ENCODE results near the gene EHMT1. TPM values are rescaled to one million over a fixed set of nuclear protein-coding genes. Genes with fewer than 3 reads are reported as not detected.

Gene EHMT1
- total and polyA plus RNA-seq, 9 of the 15 experiments (the other 6 are each of a cell fraction or from before 2014, with no cell fraction given) = 2.2 to 76.0 (median 36.4) TPM

DNA sequence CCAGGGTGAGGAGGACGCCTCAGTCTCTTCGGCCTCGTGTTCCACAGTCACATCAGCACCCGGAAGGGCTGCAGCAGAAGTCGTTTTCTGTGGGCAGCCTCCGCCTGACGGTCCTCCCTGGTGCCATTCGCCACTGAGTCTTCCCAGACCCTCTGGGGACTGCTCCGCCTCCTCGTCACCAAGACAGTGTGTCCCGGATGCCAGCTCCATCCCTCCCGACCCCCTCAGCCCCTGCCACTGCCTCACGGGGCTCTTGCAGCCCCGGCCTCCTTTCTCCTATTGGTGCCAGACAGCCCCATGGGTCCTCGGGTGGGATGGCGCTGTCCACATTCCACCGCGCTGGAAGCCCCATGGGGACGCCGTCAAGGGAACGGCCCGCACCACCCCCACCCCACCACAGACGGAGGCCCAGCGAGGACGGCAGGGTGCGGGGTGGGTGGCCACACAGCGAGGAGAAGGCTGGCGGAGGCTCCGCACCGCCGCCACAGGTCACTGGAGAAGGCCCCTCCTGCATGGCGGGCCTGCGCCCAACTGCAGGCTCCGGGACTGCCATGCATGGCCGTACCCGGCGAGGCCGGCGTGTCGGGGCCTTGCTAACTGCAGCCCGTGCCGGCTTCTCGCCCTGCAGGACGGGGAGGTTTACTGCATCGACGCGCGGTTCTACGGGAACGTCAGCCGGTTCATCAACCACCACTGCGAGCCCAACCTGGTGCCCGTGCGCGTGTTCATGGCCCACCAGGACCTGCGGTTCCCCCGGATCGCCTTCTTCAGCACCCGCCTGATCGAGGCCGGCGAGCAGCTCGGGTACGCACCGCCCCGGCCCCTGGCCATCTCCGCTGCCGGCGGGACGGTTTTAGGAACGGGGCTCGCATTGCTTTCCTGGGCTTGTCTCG is 215.2 kb downstream of the EHMT1 start:
- CTCF ChIA-PET (ENCODE audit: low intra/inter-chr PET ratio) = no interaction called here
- H3K9ac ChIP-seq (ENCODE audit: insufficient read depth in 1 of 2, low read depth in 2 of 2, low read length in 2 of 2) = no peak overlapping the region
- POLR2A ChIA-PET = interaction anchor here (0.6 kb wide), 1 partner anchor 41 kb away, joined by 3 read pairs; no protein-coding TSS in a partner anchor
- intact Hi-C loops (cut with micrococcal nuclease) = no loop called here
- ATAC-seq (no peak), FAIRE-seq (no peak), DNase-seq (ENCODE audit: extremely low read depth in 1 of 4, low spot score in 3 of 4) (no peak)
- in situ Hi-C loops (cut with MboI) = no loop called here
- TF ChIP-seq RBM22 (IDR thresholded peaks at IDR 0.05; ENCODE audit: low read depth, low read length, poor library complexity, severe bottlenecking) = peak; percentile 27
- no peak for TF ChIP-seq NR1H2 (CRISPR knock-in tag; IDR thresholded peaks at IDR 0.05)
- peaks cover 0 to 26% of the 10 kb centered on the region in 2 experiments; a peak in 1 of 5 replicates for H3K4me1 ChIP-seq (replicated peaks in 1 of 2; ENCODE audit: control insufficient read depth in 2 of 2, insufficient read depth in 2 of 2, low read length in 2 of 2)
- no peaks in the 10 kb centered on the region for H3K9me1 ChIP-seq (ENCODE audit: control insufficient read depth, insufficient read depth, low read length)
- no peak overlapping the region for H2AFZ ChIP-seq (ENCODE audit: low read depth, low read length)
- no peaks in the 10 kb centered on the region for H4K20me1 ChIP-seq (replicated peaks; ENCODE audit: control insufficient read depth, insufficient read depth, low read length)
- no peaks in the 10 kb centered on the region for H3K79me2 ChIP-seq (ENCODE audit: control insufficient read depth, insufficient read depth, low read length)
- no TSS peak for BruUV-seq (replicated peaks)
- no peak overlapping the region for H3K27ac ChIP-seq (ENCODE audit: extremely low read depth, low read depth, low read length)
- H3K9me3 ChIP-seq (replicated peaks; ENCODE audit: control insufficient read depth, insufficient read depth, low read depth, low read length) = no peaks in the 10 kb centered on the region
- 97% methylated on average over 57 of the region's 73 CpGs for WGBS (ENCODE audit: insufficient coverage, low coverage, missing lambda C conversion rate)
- peaks cover 35% of the 10 kb centered on the region; the same call in 2 of the 3 replicates for H3K36me3 ChIP-seq (ENCODE audit: control insufficient read depth, insufficient read depth, low read length)
- no peaks in the 10 kb centered on the region for H3K27me3 ChIP-seq (ENCODE audit: control insufficient read depth in 2 of 2, insufficient read depth in 2 of 2, low read length in 2 of 2)
- H3K4me2 ChIP-seq (ENCODE audit: insufficient read depth, low read length) = no peak overlapping the region
- H3K4me3 ChIP-seq = no peak overlapping the region

DNA sequence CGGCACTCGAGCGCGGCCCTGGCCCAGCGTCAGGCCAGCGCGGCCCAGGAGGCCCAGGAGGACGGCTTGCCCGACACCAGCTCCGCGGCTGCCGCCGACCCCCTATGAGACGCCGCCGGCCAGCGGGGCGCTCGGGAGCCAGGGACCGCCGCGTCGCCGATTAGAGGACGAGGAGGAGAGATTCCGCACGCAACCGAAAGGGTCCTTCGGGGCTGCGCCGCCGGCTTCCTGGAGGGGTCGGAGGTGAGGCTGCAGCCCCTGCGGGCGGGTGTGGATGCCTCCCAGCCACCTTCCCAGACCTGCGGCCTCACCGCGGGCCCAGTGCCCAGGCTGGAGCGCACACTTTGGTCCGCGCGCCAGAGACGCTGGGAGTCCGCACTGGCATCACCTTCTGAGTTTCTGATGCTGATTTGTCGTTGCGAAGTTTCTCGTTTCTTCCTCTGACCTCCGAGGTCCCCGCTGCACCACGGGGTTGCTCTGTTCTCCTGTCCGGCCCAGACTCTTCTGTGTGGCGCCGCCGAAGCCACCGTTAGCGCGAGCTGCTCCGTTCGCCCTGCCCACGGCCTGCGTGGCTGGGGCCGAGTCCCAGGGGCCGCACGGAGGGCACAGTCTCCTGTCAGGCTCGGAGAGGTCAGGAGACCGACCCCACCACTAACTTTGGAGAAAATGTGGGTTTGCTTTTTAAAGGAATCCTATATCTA is 216.2 kb downstream of the EHMT1 start:
- no peak for FAIRE-seq

More for the DNA sequence above, 216.2 kb downstream of the EHMT1 start:
- H4K20me1 ChIP-seq (replicated peaks; ENCODE audit: control insufficient read depth, insufficient read depth, low read length) = no peaks in the 10 kb centered on the region
- TF ChIP-seq, protein P1, sequence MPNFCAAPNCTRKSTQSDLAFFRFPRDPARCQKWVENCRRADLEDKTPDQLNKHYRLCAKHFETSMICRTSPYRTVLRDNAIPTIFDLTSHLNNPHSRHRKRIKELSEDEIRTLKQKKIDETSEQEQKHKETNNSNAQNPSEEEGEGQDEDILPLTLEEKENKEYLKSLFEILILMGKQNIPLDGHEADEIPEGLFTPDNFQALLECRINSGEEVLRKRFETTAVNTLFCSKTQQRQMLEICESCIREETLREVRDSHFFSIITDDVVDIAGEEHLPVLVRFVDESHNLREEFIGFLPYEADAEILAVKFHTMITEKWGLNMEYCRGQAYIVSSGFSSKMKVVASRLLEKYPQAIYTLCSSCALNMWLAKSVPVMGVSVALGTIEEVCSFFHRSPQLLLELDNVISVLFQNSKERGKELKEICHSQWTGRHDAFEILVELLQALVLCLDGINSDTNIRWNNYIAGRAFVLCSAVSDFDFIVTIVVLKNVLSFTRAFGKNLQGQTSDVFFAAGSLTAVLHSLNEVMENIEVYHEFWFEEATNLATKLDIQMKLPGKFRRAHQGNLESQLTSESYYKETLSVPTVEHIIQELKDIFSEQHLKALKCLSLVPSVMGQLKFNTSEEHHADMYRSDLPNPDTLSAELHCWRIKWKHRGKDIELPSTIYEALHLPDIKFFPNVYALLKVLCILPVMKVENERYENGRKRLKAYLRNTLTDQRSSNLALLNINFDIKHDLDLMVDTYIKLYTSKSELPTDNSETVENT (CRISPR knock-in tag; IDR thresholded peaks at IDR 0.05) = no peak
- TF ChIP-seq RBM22 (IDR thresholded peaks at IDR 0.05; ENCODE audit: low read depth, low read length, poor library complexity, severe bottlenecking) = peak; percentile 38
- H3K9me3 ChIP-seq (replicated peaks; ENCODE audit: control insufficient read depth, insufficient read depth, low read depth, low read length) = no peaks in the 10 kb centered on the region
- H3K79me2 ChIP-seq (ENCODE audit: control insufficient read depth, insufficient read depth, low read length) = no peaks in the 10 kb centered on the region
- H3K4me2 ChIP-seq (ENCODE audit: insufficient read depth, low read length) = no peak overlapping the region
- no peak overlapping the region; a peak in 1 of 4 replicates for H3K9ac ChIP-seq (ENCODE audit: insufficient read depth in 1 of 2, low read depth in 2 of 2, low read length in 2 of 2)
- H3K4me1 ChIP-seq (replicated peaks in 1 of 2; ENCODE audit: control insufficient read depth in 2 of 2, insufficient read depth in 2 of 2, low read length in 2 of 2) = peaks cover 0 to 26% of the 10 kb centered on the region in 2 experiments; a peak in 1 of 5 replicates
- H3K9me1 ChIP-seq (ENCODE audit: control insufficient read depth, insufficient read depth, low read length) = no peaks in the 10 kb centered on the region
- CTCF ChIA-PET (ENCODE audit: low intra/inter-chr PET ratio) = no interaction called here
- no peak for DNase-seq (ENCODE audit: extremely low read depth in 1 of 4, low spot score in 3 of 4)
- intact Hi-C loops (cut with micrococcal nuclease) (no loop called here), in situ Hi-C loops (cut with MboI) (no loop called here)
- BruUV-seq (replicated peaks) = no TSS peak
- 97% methylated on average over 43 of the region's 66 CpGs for WGBS (ENCODE audit: insufficient coverage, low coverage, missing lambda C conversion rate)
- H3K27ac ChIP-seq (ENCODE audit: extremely low read depth, low read depth, low read length) = no peak overlapping the region
- no peak overlapping the region for H2AFZ ChIP-seq (ENCODE audit: low read depth, low read length)
- ATAC-seq = no peak
- H3K36me3 ChIP-seq (ENCODE audit: control insufficient read depth, insufficient read depth, low read length) = peaks cover 35% of the 10 kb centered on the region; the same call in 2 of the 3 replicates
- no peaks in the 10 kb centered on the region for H3K27me3 ChIP-seq (ENCODE audit: control insufficient read depth in 2 of 2, insufficient read depth in 2 of 2, low read length in 2 of 2)
- POLR2A ChIA-PET = interaction anchor here (0.6 kb wide), 1 partner anchor 40 kb away, joined by 3 read pairs; no protein-coding TSS in a partner anchor
- no peak overlapping the region for H3K4me3 ChIP-seq
